ENCODE results near the gene CCDC142.

GRCh38 chr2:74503506-74504475 is 21.0 kb upstream of the CCDC142 start:
- TF ChIP-seq, protein P1, sequence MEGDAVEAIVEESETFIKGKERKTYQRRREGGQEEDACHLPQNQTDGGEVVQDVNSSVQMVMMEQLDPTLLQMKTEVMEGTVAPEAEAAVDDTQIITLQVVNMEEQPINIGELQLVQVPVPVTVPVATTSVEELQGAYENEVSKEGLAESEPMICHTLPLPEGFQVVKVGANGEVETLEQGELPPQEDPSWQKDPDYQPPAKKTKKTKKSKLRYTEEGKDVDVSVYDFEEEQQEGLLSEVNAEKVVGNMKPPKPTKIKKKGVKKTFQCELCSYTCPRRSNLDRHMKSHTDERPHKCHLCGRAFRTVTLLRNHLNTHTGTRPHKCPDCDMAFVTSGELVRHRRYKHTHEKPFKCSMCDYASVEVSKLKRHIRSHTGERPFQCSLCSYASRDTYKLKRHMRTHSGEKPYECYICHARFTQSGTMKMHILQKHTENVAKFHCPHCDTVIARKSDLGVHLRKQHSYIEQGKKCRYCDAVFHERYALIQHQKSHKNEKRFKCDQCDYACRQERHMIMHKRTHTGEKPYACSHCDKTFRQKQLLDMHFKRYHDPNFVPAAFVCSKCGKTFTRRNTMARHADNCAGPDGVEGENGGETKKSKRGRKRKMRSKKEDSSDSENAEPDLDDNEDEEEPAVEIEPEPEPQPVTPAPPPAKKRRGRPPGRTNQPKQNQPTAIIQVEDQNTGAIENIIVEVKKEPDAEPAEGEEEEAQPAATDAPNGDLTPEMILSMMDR (conservative IDR thresholded peaks at IDR 0.05; ENCODE audit: low read depth, low read length): no peak
- no peak for TF ChIP-seq EZH2 (IDR thresholded peaks at IDR 0.05; ENCODE audit: borderline replicate concordance, low read depth, low read length, poor library complexity, severe bottlenecking)
